GM23338 (cell line): ENCODE measurements around the gene TULP1. TPM values are rescaled to one million over a fixed set of nuclear protein-coding genes. Genes with fewer than 3 reads are reported as not detected.

ENCODE experiments used
- ATAC-seq: fragments of 200-7000 bp; cut with Tn5 transposase; 3 replicates; pipeline ENCODE4 v1.9.1; 2020
- DNase-seq: peaks from one replicate; pipeline ENCODE4 v3.0.0-alpha.2; 2015; ENCODE audit warnings: low spot score
- H2AFZ ChIP-seq: fragments of 200-600 bp; sonication (generic); 2 replicates; pipeline ENCODE4 v1.8.0; 2016; ENCODE audit warnings: antibody characterized with exemption, mild to moderate bottlenecking, moderate library complexity
- H3F3A ChIP-seq: fragments of 200-600 bp; sonication (generic); replicated peaks from 2 replicates; pipeline ENCODE4 v1.8.0; 2017; ENCODE audit warnings: antibody characterized with exemption, mixed run types, low read depth
- H3K27ac ChIP-seq: fragments of 200-600 bp; sonication (generic); 2 replicates; pipeline ENCODE4 v1.6.1; 2016; ENCODE audit warnings: low read depth
- H3K27me3 ChIP-seq: fragments of 200-600 bp; sonication (generic); 2 replicates; pipeline ENCODE4 v1.8.0; 2016; ENCODE audit warnings: mild to moderate bottlenecking, mixed run types, moderate library complexity; ENCODE audit not compliant: insufficient read depth
- H3K36me3 ChIP-seq: fragments of 200-600 bp; sonication (generic); 2 replicates; pipeline ENCODE4 v1.8.0; 2016; ENCODE audit warnings: mild to moderate bottlenecking; ENCODE audit not compliant: insufficient read depth
- H3K4me1 ChIP-seq: fragments of 200-600 bp; sonication (generic); 2 replicates; pipeline ENCODE4 v1.8.0; 2016; ENCODE audit warnings: mild to moderate bottlenecking, moderate library complexity; ENCODE audit not compliant: insufficient read depth
- H3K4me2 ChIP-seq: fragments of 200-600 bp; sonication (generic); 2 replicates; pipeline ENCODE4 v1.7.1; 2017; ENCODE audit warnings: mixed run types
- H3K4me3 ChIP-seq: fragments of 200-600 bp; sonication (generic); 2 replicates; pipeline ENCODE4 v1.6.1; 2016; ENCODE audit warnings: mixed run types
- H3K79me2 ChIP-seq: fragments of 200-600 bp; sonication (generic); replicated peaks from 2 replicates; pipeline ENCODE4 v1.8.0; 2017; ENCODE audit warnings: mild to moderate bottlenecking; ENCODE audit not compliant: insufficient read depth
- H3K9me2 ChIP-seq: fragments of 200-600 bp; sonication (generic); 2 replicates; pipeline ENCODE4 v1.8.0; 2017; ENCODE audit not compliant: insufficient read depth
- H4K20me1 ChIP-seq: fragments of 200-600 bp; sonication (generic); replicated peaks from 2 replicates; pipeline ENCODE4 v1.8.0; 2017; ENCODE audit warnings: mild to moderate bottlenecking; ENCODE audit not compliant: insufficient read depth
- H3K27ac Mint-ChIP-seq: 2 replicates; pipeline ENCODE4 v1.8.0; 2020; ENCODE audit warnings: inconsistent platforms, mild to moderate bottlenecking, moderate library complexity, mixed read lengths
- H3K27me3 Mint-ChIP-seq: 3 replicates; pipeline ENCODE4 v1.8.0; 2022; ENCODE audit warnings: low read depth, mild to moderate bottlenecking, moderate library complexity, mixed read lengths, inconsistent platforms; ENCODE audit not compliant: insufficient read depth, poor library complexity
- H3K36me3 Mint-ChIP-seq: 3 replicates; pipeline ENCODE4 v1.8.0; 2021; ENCODE audit warnings: low read depth, mild to moderate bottlenecking, inconsistent platforms, moderate library complexity, mixed read lengths
- H3K4me1 Mint-ChIP-seq: 3 replicates; pipeline ENCODE4 v1.8.0; 2020; ENCODE audit warnings: mild to moderate bottlenecking, inconsistent platforms, mixed read lengths
- H3K4me3 Mint-ChIP-seq: 3 replicates; pipeline ENCODE4 v1.8.0; 2021; ENCODE audit warnings: moderate library complexity, mild to moderate bottlenecking, inconsistent platforms, mixed read lengths
- H3K9me3 Mint-ChIP-seq: 3 replicates; pipeline ENCODE4 v1.8.0; 2020; ENCODE audit warnings: moderate library complexity, mild to moderate bottlenecking, inconsistent platforms, mixed read lengths
- CREB1 ChIP-seq: fragments of 250-450 bp; sonication (Bioruptor Pico); IDR thresholded peaks from 2 replicates; pipeline ENCODE4 v1.5.0; 2020; ENCODE audit warnings: low read depth, mild to moderate bottlenecking, moderate library complexity
- CTCF ChIP-seq, 2 experiments: fragments of 200-600 bp in 1 of 2; sonication (generic) in 1 of 2; conservative IDR thresholded peaks; 2 replicates each; pipeline versions ENCODE4 v1.5.1 to v1.6.1; 2016 to 2017; ENCODE audit warnings: antibody characterized with exemption in 2 of 2, low read depth in 2 of 2, mild to moderate bottlenecking in 2 of 2, moderate library complexity in 1 of 2
- ETS1 ChIP-seq: IDR thresholded peaks from 2 replicates; pipeline ENCODE4 v1.6.1; 2016; ENCODE audit warnings: antibody characterized with exemption
- EZH2 ChIP-seq: fragments of 200-600 bp; sonication (generic); IDR thresholded peaks from one replicate; pipeline ENCODE4 v1.8.0; 2017; ENCODE audit warnings: antibody characterized with exemption, mild to moderate bottlenecking, low read depth; ENCODE audit not compliant: unreplicated experiment
- EZH2phosphoT487 ChIP-seq: fragments of 200-600 bp; sonication (generic); IDR thresholded peaks from one replicate; pipeline ENCODE4 v1.8.1; 2018; ENCODE audit warnings: antibody characterized with exemption; ENCODE audit not compliant: unreplicated experiment
- JUNB ChIP-seq: IDR thresholded peaks from one replicate; pipeline ENCODE4 v1.6.1; 2016; ENCODE audit warnings: antibody characterized with exemption; ENCODE audit not compliant: unreplicated experiment
- NANOG ChIP-seq: IDR thresholded peaks from 2 replicates; pipeline ENCODE4 v1.6.1; 2016; ENCODE audit warnings: antibody characterized with exemption, borderline replicate concordance
- POLR2AphosphoS5 ChIP-seq: IDR thresholded peaks from 2 replicates; pipeline ENCODE4 v1.6.1; 2016; ENCODE audit warnings: antibody characterized with exemption, low read depth
- REST ChIP-seq: IDR thresholded peaks from one replicate; pipeline ENCODE4 v1.6.1; 2018; ENCODE audit warnings: antibody characterized with exemption; ENCODE audit not compliant: unreplicated experiment
- STAT1 ChIP-seq: IDR thresholded peaks from one replicate; pipeline ENCODE4 v1.6.1; 2016; ENCODE audit warnings: antibody characterized with exemption; ENCODE audit not compliant: unreplicated experiment
- ZNF114 ChIP-seq: fragments of 250-450 bp; sonication (Bioruptor Pico); IDR thresholded peaks from 2 replicates; pipeline ENCODE4 v1.5.0; 2020; ENCODE audit warnings: mild to moderate bottlenecking, moderate library complexity
- ZNF462 ChIP-seq: fragments of 250-450 bp; sonication (Bioruptor Pico); IDR thresholded peaks from 2 replicates; pipeline ENCODE4 v1.5.0; 2020; ENCODE audit warnings: mild to moderate bottlenecking, moderate library complexity
- polyA plus RNA-seq: library from polyadenylated mRNA; unstranded; fragments of >200 nt; fragmentation: Nextera tagmentation; extraction: Ambion mirVana; gene quantifications from 2 replicates; pipeline ENCODE4 v1.2.1, GENCODE V29; 2016
- total RNA-seq: library from RNA; depleted of rRNA; stranded (reverse); fragments of >200 nt; shearing (Covaris generic); gene quantifications from 2 replicates; pipeline ENCODE4 v1.2.3, GENCODE V29; 2014

Gene TULP1
- total and polyA plus RNA-seq, 2 experiments from 2014 or later, result 3.0 to 3.8 TPM

- no peak for TF ChIP-seq POLR2AphosphoS5
- TF ChIP-seq CTCF (conservative IDR thresholded peaks at IDR 0.05; ENCODE audit: low read depth in 2 of 2), result no peak
- TF ChIP-seq STAT1, result no peak
- no peak for TF ChIP-seq EZH2
- TF ChIP-seq NANOG, result no peak
- TF ChIP-seq EZH2phosphoT487, result no peak
- TF ChIP-seq CREB1, result no peak
- no peak for TF ChIP-seq REST
- no peak for TF ChIP-seq JUNB
Observed at GRCh38 chr6:35506536-35506935, 6.2 kb downstream of the TULP1 start (continued).

GRCh38 chr6:35505999-35506412 is 6.7 kb downstream of the TULP1 start:
- no peaks in the 10 kb centered on the region for H4K20me1 ChIP-seq
- peak overlapping the region; percentile 50 for H3K4me3 ChIP-seq
- H2AFZ ChIP-seq, result peak overlapping the region; percentile 96
- Mint-ChIP-seq H3K4me3 (peak overlapping the region; percentile 30; the same call in 2 of the 3 replicates), H3K27me3 (peaks cover 33% of the 10 kb centered on the region), H3K27ac (no peak overlapping the region), H3K9me3 (no peaks in the 10 kb centered on the region), H3K36me3 (no peaks in the 10 kb centered on the region), H3K4me1 (peaks cover 50% of the 10 kb centered on the region)
- no peaks in the 10 kb centered on the region for H3K36me3 ChIP-seq
- H3K4me1 ChIP-seq, result peaks cover 38% of the 10 kb centered on the region
- H3K79me2 ChIP-seq, result no peaks in the 10 kb centered on the region
- peak overlapping the region; percentile 78 for H3K4me2 ChIP-seq
- H3K27ac ChIP-seq, result no peak overlapping the region
- DNase-seq (peak; percentile 52), ATAC-seq (peak; percentile 64)
- peaks cover 24% of the 10 kb centered on the region for H3K27me3 ChIP-seq
- peaks cover 17% of the 10 kb centered on the region; the same call in 1 of the 2 replicates for H3F3A ChIP-seq
- no peaks in the 10 kb centered on the region for H3K9me2 ChIP-seq
- no peak for TF ChIP-seq ZNF462 (CRISPR knock-in tag)
- no peak for TF ChIP-seq EZH2phosphoT487
- no peak for TF ChIP-seq ZNF114 (CRISPR knock-in tag)
- TF ChIP-seq CREB1, result no peak
- TF ChIP-seq ETS1, result no peak
- TF ChIP-seq POLR2AphosphoS5, result no peak
- no peak for TF ChIP-seq NANOG
